ENCODE data around the gene PRKCD. TPM values are rescaled to one million over a fixed set of nuclear protein-coding genes. Genes with fewer than 3 reads are reported as not detected.
"Not testable (repeated sequence)": the region's sequence is repeated elsewhere in the genome, so short reads cannot be mapped to it uniquely, and the experiment has no call there.

Gene PRKCD
- total and polyA plus RNA-seq, 5 donors from 2014 or later, result 13.6 to 33.6 (median 16.8) TPM

DNA sequence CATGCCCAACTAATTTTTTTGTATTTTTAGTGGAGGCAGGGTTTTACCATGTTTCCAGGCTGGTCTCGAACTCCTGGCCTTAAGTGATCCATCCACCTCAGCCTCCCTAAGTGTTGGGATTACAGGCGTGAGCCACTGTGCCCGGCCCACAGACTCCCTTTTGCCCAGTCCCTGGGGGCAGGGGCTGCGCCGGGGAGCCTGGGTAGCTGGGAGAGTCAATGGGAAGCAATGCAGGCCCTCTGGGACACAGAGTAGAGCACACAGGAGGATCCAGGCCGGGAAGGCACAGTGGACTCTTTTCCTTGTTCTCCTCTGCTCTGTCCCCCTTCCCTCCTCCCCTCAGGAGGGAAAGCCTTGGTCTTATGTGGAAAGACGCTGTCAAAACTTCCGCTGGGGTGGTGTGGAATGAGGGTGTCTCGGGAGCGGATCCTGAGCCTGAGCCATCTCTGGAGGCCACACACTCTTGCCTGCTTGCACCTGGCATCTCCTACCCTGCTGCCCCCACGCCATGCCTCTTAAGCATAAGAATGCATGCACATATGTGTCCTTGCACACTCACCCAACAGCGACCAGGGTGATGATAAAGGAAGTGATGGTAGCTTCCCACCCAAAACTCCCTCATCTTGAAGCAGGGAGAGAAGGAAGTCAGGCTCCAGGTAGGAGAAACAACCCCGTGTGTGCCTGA lies 11.9 kb upstream of the PRKCD start:
- Histone ChIP-seq H3K36me3 (ENCODE audit: control insufficient read depth, insufficient read depth, low read length) (no peaks in the 10 kb centered on the region), H3K27ac (ENCODE audit: insufficient read depth, low read length, poor library complexity, severe bottlenecking) (no peak overlapping the region), H3K4me3 (ENCODE audit: low read depth, low read length) (no peak overlapping the region), H3K27me3 (ENCODE audit: control insufficient read depth, insufficient read depth, low read length) (no peaks in the 10 kb centered on the region), H3K9me3 (ENCODE audit: control insufficient read depth in 2 of 2, low read length in 2 of 2) (no peaks in the 10 kb centered on the region), H3K4me1 (ENCODE audit: control insufficient read depth, insufficient read depth, low read length, poor library complexity, severe bottlenecking) (no peaks in the 10 kb centered on the region)
- Mint-ChIP-seq H3K4me1 (no peaks in the 10 kb centered on the region), H3K4me3 (no peak overlapping the region), H3K36me3 (no peaks in the 10 kb centered on the region), H3K9me3 (no peaks in the 10 kb centered on the region), H3K27me3 (peaks cover 11% of the 10 kb centered on the region), H3K27ac (no peak overlapping the region)
- ATAC-seq (ENCODE audit: low read depth in 2 of 2) (no peak), DNase-seq (no peak)

- Histone ChIP-seq H3K27me3 (ENCODE audit: control insufficient read depth, insufficient read depth, low read length) (no peaks in the 10 kb centered on the region), H3K4me1 (ENCODE audit: control insufficient read depth, insufficient read depth, low read length, poor library complexity, severe bottlenecking) (no peaks in the 10 kb centered on the region), H3K9me3 (ENCODE audit: control insufficient read depth in 2 of 2, low read length in 2 of 2) (no peaks in the 10 kb centered on the region), H3K36me3 (ENCODE audit: control insufficient read depth, insufficient read depth, low read length) (no peaks in the 10 kb centered on the region), H3K27ac (ENCODE audit: insufficient read depth, low read length, poor library complexity, severe bottlenecking) (no peak overlapping the region), H3K4me3 (ENCODE audit: low read depth, low read length) (no peak overlapping the region)
- Mint-ChIP-seq H3K4me3 (peak overlapping the region in 1 of 4 donors; percentile 76), H3K27ac (no peak overlapping the region), H3K4me1 (no peaks in the 10 kb centered on the region), H3K36me3 (no peaks in the 10 kb centered on the region), H3K27me3 (peaks cover 14% of the 10 kb centered on the region), H3K9me3 (peaks cover 0 to 2% (median 0%) of the 10 kb centered on the region in 7 donors)
- DNase-seq, result no peak
- ATAC-seq (ENCODE audit: low read depth in 2 of 2), result no peak
Observed at GRCh38 chr3:53149699-53150098, 11.3 kb upstream of the PRKCD start.

GRCh38 chr3:53150247-53151085 lies 10.5 kb upstream of the PRKCD start:
- H3K36me3 ChIP-seq (ENCODE audit: control insufficient read depth, insufficient read depth, low read length), result no peaks in the 10 kb centered on the region
- Mint-ChIP-seq H3K4me3 (no peak overlapping the region), H3K27ac (no peak overlapping the region), H3K9me3 (peaks cover 0 to 2% (median 0%) of the 10 kb centered on the region in 7 donors), H3K4me1 (no peaks in the 10 kb centered on the region), H3K36me3 (no peaks in the 10 kb centered on the region), H3K27me3 (peaks cover 18% of the 10 kb centered on the region)
- H3K27ac ChIP-seq (ENCODE audit: insufficient read depth, low read length, poor library complexity, severe bottlenecking), result no peak overlapping the region
- H3K27me3 ChIP-seq (ENCODE audit: control insufficient read depth, insufficient read depth, low read length), result no peaks in the 10 kb centered on the region
- no peaks in the 10 kb centered on the region for H3K4me1 ChIP-seq (ENCODE audit: control insufficient read depth, insufficient read depth, low read length, poor library complexity, severe bottlenecking)
- H3K9me3 ChIP-seq (ENCODE audit: control insufficient read depth in 2 of 2, low read length in 2 of 2), result no peaks in the 10 kb centered on the region
- no peak for ATAC-seq (ENCODE audit: low read depth in 2 of 2)
- H3K4me3 ChIP-seq (ENCODE audit: low read depth, low read length), result no peak overlapping the region
- no peak for DNase-seq

DNA sequence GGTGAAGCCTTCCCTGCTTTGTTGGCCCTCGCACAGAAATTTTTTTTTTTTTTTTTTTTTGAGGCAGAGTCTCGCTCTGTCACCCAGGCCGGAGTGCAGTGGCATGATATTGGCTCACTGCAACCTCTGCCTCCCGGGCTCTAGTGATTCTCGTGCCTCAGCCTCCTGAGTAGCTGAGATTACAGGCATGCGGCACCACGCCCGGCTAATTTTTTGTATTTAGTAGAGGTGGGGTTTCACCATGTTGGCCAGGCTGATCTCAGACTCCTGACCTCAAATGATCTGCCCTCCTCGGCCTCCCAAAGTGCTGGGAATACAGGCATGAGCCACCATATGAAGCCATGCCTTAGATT lies 9.9 kb upstream of the PRKCD start:
- H3K36me3 Mint-ChIP-seq; ATAC-seq (ENCODE audit: low read depth in 2 of 2): not testable (repeated sequence)

GRCh38 chr3:53151465-53151864 lies 9.5 kb upstream of the PRKCD start:
- peaks cover 0 to 2% (median 0%) of the 10 kb centered on the region in 7 donors for H3K9me3 Mint-ChIP-seq
- H3K4me1 Mint-ChIP-seq, result no peaks in the 10 kb centered on the region
- Histone ChIP-seq H3K4me3 (ENCODE audit: low read depth, low read length) (no peak overlapping the region), H3K36me3 (ENCODE audit: control insufficient read depth, insufficient read depth, low read length) (no peaks in the 10 kb centered on the region), H3K9me3 (ENCODE audit: control insufficient read depth in 2 of 2, low read length in 2 of 2) (no peaks in the 10 kb centered on the region), H3K4me1 (ENCODE audit: control insufficient read depth, insufficient read depth, low read length, poor library complexity, severe bottlenecking) (no peaks in the 10 kb centered on the region), H3K27me3 (ENCODE audit: control insufficient read depth, insufficient read depth, low read length) (no peaks in the 10 kb centered on the region), H3K27ac (ENCODE audit: insufficient read depth, low read length, poor library complexity, severe bottlenecking) (no peak overlapping the region)
- no peak overlapping the region for H3K4me3 Mint-ChIP-seq
- H3K27me3 Mint-ChIP-seq, result peaks cover 25% of the 10 kb centered on the region
- no peak for DNase-seq
- H3K27ac Mint-ChIP-seq, result no peak overlapping the region
- no peak for ATAC-seq (ENCODE audit: low read depth in 2 of 2)
- H3K36me3 Mint-ChIP-seq, result no peaks in the 10 kb centered on the region

More for the DNA sequence above, 9.9 kb upstream of the PRKCD start:
- H3K4me1 ChIP-seq (ENCODE audit: control insufficient read depth, insufficient read depth, low read length, poor library complexity, severe bottlenecking); H3K27me3 ChIP-seq (ENCODE audit: control insufficient read depth, insufficient read depth, low read length); H3K27ac ChIP-seq (ENCODE audit: insufficient read depth, low read length, poor library complexity, severe bottlenecking); H3K9me3 ChIP-seq (ENCODE audit: control insufficient read depth in 2 of 2, low read length in 2 of 2); DNase-seq; H3K9me3 Mint-ChIP-seq; H3K36me3 ChIP-seq (ENCODE audit: control insufficient read depth, insufficient read depth, low read length); H3K4me1 Mint-ChIP-seq; H3K4me3 Mint-ChIP-seq; H3K27ac Mint-ChIP-seq; H3K4me3 ChIP-seq (ENCODE audit: low read depth, low read length): not testable (repeated sequence)
- peaks cover 24% of the 10 kb centered on the region for H3K27me3 Mint-ChIP-seq

DNA sequence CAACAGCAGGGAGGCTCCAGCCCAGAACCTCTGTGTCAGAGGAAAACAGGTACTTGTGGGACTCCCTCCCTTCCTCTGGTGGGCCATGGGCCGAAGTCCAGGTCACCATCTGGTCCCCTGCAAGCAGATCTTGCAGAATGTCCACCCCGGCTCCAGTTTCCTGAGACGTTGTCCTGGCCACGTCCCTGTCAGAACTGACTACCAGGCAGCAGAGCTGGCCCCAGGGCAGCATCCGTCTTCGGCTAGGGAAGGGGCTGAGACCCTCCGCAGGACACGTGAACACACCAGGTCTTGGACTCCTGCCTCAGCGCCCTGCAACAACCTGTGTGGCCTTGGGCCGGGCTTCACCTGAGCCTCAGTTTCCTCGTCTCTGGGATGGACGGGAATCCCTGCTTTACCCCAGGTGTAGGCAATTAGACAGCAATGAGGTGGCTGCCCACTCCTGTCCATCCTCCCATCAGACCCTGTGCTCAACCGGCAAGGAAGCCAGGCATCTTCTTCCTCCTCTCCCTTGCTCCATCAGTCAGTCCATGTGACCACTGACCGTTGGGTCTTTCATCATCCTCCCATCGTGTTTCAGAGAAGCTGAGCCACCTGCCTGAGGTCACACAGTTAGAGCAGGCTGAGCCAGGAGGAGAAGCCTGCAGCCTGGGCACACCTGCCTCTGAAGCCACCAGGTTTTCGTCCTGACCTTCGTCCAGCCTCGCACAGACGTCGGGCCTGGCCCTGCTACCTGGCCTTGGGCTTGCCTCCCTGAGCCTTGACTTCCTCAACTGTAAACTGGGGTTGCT lies 8.9 kb upstream of the PRKCD start:
- Mint-ChIP-seq H3K4me3 (no peak overlapping the region), H3K27me3 (peaks cover 28% of the 10 kb centered on the region), H3K27ac (no peak overlapping the region), H3K9me3 (peaks cover 0 to 2% (median 0%) of the 10 kb centered on the region in 7 donors), H3K36me3 (no peaks in the 10 kb centered on the region), H3K4me1 (no peaks in the 10 kb centered on the region)
- Histone ChIP-seq H3K4me3 (ENCODE audit: low read depth, low read length) (no peak overlapping the region), H3K9me3 (ENCODE audit: control insufficient read depth in 2 of 2, low read length in 2 of 2) (no peaks in the 10 kb centered on the region), H3K36me3 (ENCODE audit: control insufficient read depth, insufficient read depth, low read length) (no peaks in the 10 kb centered on the region), H3K27ac (ENCODE audit: insufficient read depth, low read length, poor library complexity, severe bottlenecking) (no peak overlapping the region), H3K4me1 (ENCODE audit: control insufficient read depth, insufficient read depth, low read length, poor library complexity, severe bottlenecking) (no peaks in the 10 kb centered on the region), H3K27me3 (ENCODE audit: control insufficient read depth, insufficient read depth, low read length) (no peaks in the 10 kb centered on the region)
- ATAC-seq (ENCODE audit: low read depth in 2 of 2), result no peak
- no peak for DNase-seq

- no peak for ATAC-seq (ENCODE audit: low read depth in 2 of 2)
- H3K9me3 Mint-ChIP-seq, result peaks cover 0 to 2% (median 0%) of the 10 kb centered on the region in 7 donors
- Histone ChIP-seq H3K27me3 (ENCODE audit: control insufficient read depth, insufficient read depth, low read length) (no peaks in the 10 kb centered on the region), H3K4me1 (ENCODE audit: control insufficient read depth, insufficient read depth, low read length, poor library complexity, severe bottlenecking) (no peaks in the 10 kb centered on the region), H3K27ac (ENCODE audit: insufficient read depth, low read length, poor library complexity, severe bottlenecking) (no peak overlapping the region), H3K36me3 (ENCODE audit: control insufficient read depth, insufficient read depth, low read length) (no peaks in the 10 kb centered on the region), H3K9me3 (ENCODE audit: control insufficient read depth in 2 of 2, low read length in 2 of 2) (no peaks in the 10 kb centered on the region), H3K4me3 (ENCODE audit: low read depth, low read length) (no peak overlapping the region)
- no peak for DNase-seq
- H3K36me3 Mint-ChIP-seq, result no peaks in the 10 kb centered on the region
- peaks cover 37% of the 10 kb centered on the region for H3K27me3 Mint-ChIP-seq
- no peak overlapping the region for H3K27ac Mint-ChIP-seq
- no peaks in the 10 kb centered on the region for H3K4me1 Mint-ChIP-seq
- no peak overlapping the region for H3K4me3 Mint-ChIP-seq
Observed at GRCh38 chr3:53153264-53153823, 7.7 kb upstream of the PRKCD start.
